ENCODE measurements around the gene AMHR2. TPM values are rescaled to one million over a fixed set of nuclear protein-coding genes. Genes with fewer than 3 reads are reported as not detected.

The AMHR2 gene
- polyA plus RNA-seq, 1 donor (not counting 4 experiments of a cell fraction or from before 2014, with no cell fraction given) = 0.04 TPM

GRCh38 chr12:53474077-53474476 lies 50.4 kb downstream of the AMHR2 start:
- Histone ChIP-seq H3K27me3 (ENCODE audit: control insufficient read depth, extremely low read depth, insufficient read depth, low read length) (no peaks in the 10 kb centered on the region), H3K4me2 (ENCODE audit: control insufficient read depth, extremely low read depth, insufficient read depth, low read depth, low read length) (no peak overlapping the region), H3K79me2 (ENCODE audit: control insufficient read depth, insufficient read depth, low read length) (peaks cover 50% of the 10 kb centered on the region), H3K4me1 (ENCODE audit: control insufficient read depth, extremely low read depth, insufficient read depth, low read length) (no peaks in the 10 kb centered on the region), H3K9me1 (ENCODE audit: control insufficient read depth, extremely low read depth, insufficient read depth, low read length) (no peaks in the 10 kb centered on the region), H2AFZ (ENCODE audit: control insufficient read depth, low read length) (no peak overlapping the region), H3K9me3 (ENCODE audit: control insufficient read depth, low read depth, low read length) (no peaks in the 10 kb centered on the region), H3K27ac (ENCODE audit: control insufficient read depth, insufficient read depth, low read length) (no peak overlapping the region), H3K36me3 (ENCODE audit: control insufficient read depth in 2 of 2, extremely low read depth in 1 of 2, insufficient read depth in 2 of 2, low read length in 2 of 2) (peaks cover 50 to 71% of the 10 kb centered on the region in 2 experiments), H3K9ac (ENCODE audit: control insufficient read depth, extremely low read depth, insufficient read depth, low read length) (no peak overlapping the region), H3K4me3 (ENCODE audit: control insufficient read depth in 2 of 3, extremely low read depth in 1 of 3, insufficient read depth in 2 of 3, low read depth in 1 of 3, low read length in 3 of 3) (no peak overlapping the region), H4K20me1 (ENCODE audit: control insufficient read depth, extremely low read depth, insufficient read depth, low read length) (peaks cover 19% of the 10 kb centered on the region)
- FAIRE-seq (no peak), DNase-seq (ENCODE audit: low read depth, low spot score) (no peak)
- dilution Hi-C loops (cut with MboI; ENCODE audit: extremely low pct_ligation_motif_present, low sequenced_read_pairs) = no loop called here
- TF ChIP-seq, protein P1, sequence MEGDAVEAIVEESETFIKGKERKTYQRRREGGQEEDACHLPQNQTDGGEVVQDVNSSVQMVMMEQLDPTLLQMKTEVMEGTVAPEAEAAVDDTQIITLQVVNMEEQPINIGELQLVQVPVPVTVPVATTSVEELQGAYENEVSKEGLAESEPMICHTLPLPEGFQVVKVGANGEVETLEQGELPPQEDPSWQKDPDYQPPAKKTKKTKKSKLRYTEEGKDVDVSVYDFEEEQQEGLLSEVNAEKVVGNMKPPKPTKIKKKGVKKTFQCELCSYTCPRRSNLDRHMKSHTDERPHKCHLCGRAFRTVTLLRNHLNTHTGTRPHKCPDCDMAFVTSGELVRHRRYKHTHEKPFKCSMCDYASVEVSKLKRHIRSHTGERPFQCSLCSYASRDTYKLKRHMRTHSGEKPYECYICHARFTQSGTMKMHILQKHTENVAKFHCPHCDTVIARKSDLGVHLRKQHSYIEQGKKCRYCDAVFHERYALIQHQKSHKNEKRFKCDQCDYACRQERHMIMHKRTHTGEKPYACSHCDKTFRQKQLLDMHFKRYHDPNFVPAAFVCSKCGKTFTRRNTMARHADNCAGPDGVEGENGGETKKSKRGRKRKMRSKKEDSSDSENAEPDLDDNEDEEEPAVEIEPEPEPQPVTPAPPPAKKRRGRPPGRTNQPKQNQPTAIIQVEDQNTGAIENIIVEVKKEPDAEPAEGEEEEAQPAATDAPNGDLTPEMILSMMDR (optimal IDR thresholded peaks at IDR 0.05 in 1 of 3, IDR thresholded peaks at IDR 0.05 in 1 of 3, conservative IDR thresholded peaks at IDR 0.05 in 1 of 3; ENCODE audit: extremely low read depth in 1 of 3, insufficient read depth in 2 of 3, low read length in 3 of 3) = no peak
- TF ChIP-seq EZH2 (IDR thresholded peaks at IDR 0.05; ENCODE audit: low read length) = no peak

- no peak overlapping the region for H2AFZ ChIP-seq (ENCODE audit: control insufficient read depth, low read length)
- no peak overlapping the region for H3K4me2 ChIP-seq (ENCODE audit: control insufficient read depth, extremely low read depth, insufficient read depth, low read depth, low read length)
- H3K4me3 ChIP-seq (ENCODE audit: control insufficient read depth in 2 of 3, extremely low read depth in 1 of 3, insufficient read depth in 2 of 3, low read depth in 1 of 3, low read length in 3 of 3) = no peak overlapping the region
- peaks cover 23% of the 10 kb centered on the region for H4K20me1 ChIP-seq (ENCODE audit: control insufficient read depth, extremely low read depth, insufficient read depth, low read length)
- H3K36me3 ChIP-seq (ENCODE audit: control insufficient read depth in 2 of 2, extremely low read depth in 1 of 2, insufficient read depth in 2 of 2, low read length in 2 of 2) = peaks cover 46 to 70% of the 10 kb centered on the region in 2 experiments
- dilution Hi-C loops (cut with MboI; ENCODE audit: extremely low pct_ligation_motif_present, low sequenced_read_pairs) = no loop called here
- FAIRE-seq (no peak), DNase-seq (ENCODE audit: low read depth, low spot score) (no peak)
- TF ChIP-seq, protein P1 (optimal IDR thresholded peaks at IDR 0.05 in 1 of 3, IDR thresholded peaks at IDR 0.05 in 1 of 3, conservative IDR thresholded peaks at IDR 0.05 in 1 of 3; ENCODE audit: extremely low read depth in 1 of 3, insufficient read depth in 2 of 3, low read length in 3 of 3) = no peak
- TF ChIP-seq EZH2 (IDR thresholded peaks at IDR 0.05; ENCODE audit: low read length) = no peak
- no peaks in the 10 kb centered on the region for H3K9me1 ChIP-seq (ENCODE audit: control insufficient read depth, extremely low read depth, insufficient read depth, low read length)
- H3K27me3 ChIP-seq (ENCODE audit: control insufficient read depth, extremely low read depth, insufficient read depth, low read length) = no peaks in the 10 kb centered on the region
- no peaks in the 10 kb centered on the region for H3K9me3 ChIP-seq (ENCODE audit: control insufficient read depth, low read depth, low read length)
- no peak overlapping the region for H3K27ac ChIP-seq (ENCODE audit: control insufficient read depth, insufficient read depth, low read length)
- H3K9ac ChIP-seq (ENCODE audit: control insufficient read depth, extremely low read depth, insufficient read depth, low read length) = no peak overlapping the region
- H3K4me1 ChIP-seq (ENCODE audit: control insufficient read depth, extremely low read depth, insufficient read depth, low read length) = no peaks in the 10 kb centered on the region
- peaks cover 47% of the 10 kb centered on the region for H3K79me2 ChIP-seq (ENCODE audit: control insufficient read depth, insufficient read depth, low read length)
Measured at GRCh38 chr12:53474819-53475218, 51.2 kb downstream of the AMHR2 start.

All from keratinocyte (primary cell).